K562 (cell line): ENCODE results near the gene FBXO27. TPM values are rescaled to one million over a fixed set of nuclear protein-coding genes. Genes with fewer than 3 reads are reported as not detected.
A peak's percentile ranks its signal among the peaks of the same experiment; 100 is the strongest.

ENCODE experiments used
- ARID1B ChIP-seq: fragments of 450-650 bp; IDR thresholded peaks from 2 replicates; pipeline ENCODE4 v1.6.1; 2016; ENCODE audit warnings: antibody characterized with exemption, mild to moderate bottlenecking, inconsistent platforms
- ATF1 ChIP-seq, 2 experiments: fragments of 450-650 bp in 1 of 2; IDR thresholded peaks; 2 replicates each; pipeline ENCODE4 v1.6.1; 2016; ENCODE audit warnings: missing compliant biosample characterization in 1 of 2, missing genetic modification characterization in 1 of 2
- CEBPZ ChIP-seq: fragments of 150-350 bp; IDR thresholded peaks from 2 replicates; pipeline ENCODE4 v1.6.1; 2014; ENCODE audit warnings: low read depth, mild to moderate bottlenecking, low read length, borderline replicate concordance
- CREM ChIP-seq: IDR thresholded peaks from 2 replicates; pipeline ENCODE4 v1.6.1; 2014; ENCODE audit warnings: antibody characterized with exemption, low read depth
- DPF2 ChIP-seq: fragments of 450-650 bp; IDR thresholded peaks from 2 replicates; pipeline ENCODE4 v1.6.1; 2016
- KLF16 ChIP-seq: IDR thresholded peaks from 2 replicates; pipeline ENCODE4 v1.6.1; 2016; ENCODE audit warnings: antibody characterized with exemption
- MIER1 ChIP-seq: fragments of 450-650 bp; IDR thresholded peaks from 2 replicates; pipeline ENCODE4 v1.6.1; 2016; ENCODE audit warnings: antibody characterized with exemption, mild to moderate bottlenecking, low read depth
- PHB ChIP-seq: fragments of 250-450 bp; sonication (Bioruptor Pico); IDR thresholded peaks from 2 replicates; pipeline ENCODE4 v1.5.0; 2021
- POLR2H ChIP-seq: IDR thresholded peaks from 2 replicates; pipeline ENCODE4 v1.6.1; 2016; ENCODE audit warnings: missing genetic modification characterization, low read depth, mild to moderate bottlenecking, control low read depth, missing compliant biosample characterization, moderate library complexity
- PRMT5 ChIP-seq: sonication (generic); formaldehyde crosslinking; IDR thresholded peaks from 2 replicates; pipeline ENCODE4 v1.5.0; 2020; ENCODE audit warnings: missing genetic modification reagents
- RBM39 ChIP-seq: fragments of 200-400 bp; formaldehyde crosslinking; optimal IDR thresholded peaks from 2 replicates; pipeline ENCODE3; 2018; ENCODE audit warnings: low read depth, low read length
- RCOR1 ChIP-seq, 2 experiments: IDR thresholded peaks; 2 replicates each; pipeline ENCODE4 v1.6.1; 2012; ENCODE audit warnings: low read depth in 2 of 2, low read length in 2 of 2, borderline replicate concordance in 1 of 2, improper control_type of control experiment in 1 of 2
- RNF2 ChIP-seq: sonication (generic); IDR thresholded peaks from 2 replicates; pipeline ENCODE4 v1.6.1; 2016
- SOX6 ChIP-seq: fragments of 450-650 bp; IDR thresholded peaks from 2 replicates; pipeline ENCODE4 v1.6.1; 2014; ENCODE audit warnings: mild to moderate bottlenecking
- TEAD4 ChIP-seq, 2 experiments: sonication (generic) in 1 of 2; formaldehyde crosslinking in 1 of 2; IDR thresholded peaks; 2 replicates each; pipeline versions ENCODE4 v1.6.1 to v1.8.0; 2012 to 2022; ENCODE audit warnings: borderline replicate concordance in 1 of 2, inconsistent platforms in 1 of 2, low read length in 1 of 2, mild to moderate bottlenecking in 1 of 2, missing genetic modification reagents in 1 of 2
- YY1 ChIP-seq, 3 experiments: IDR thresholded peaks; 2 replicates each; pipeline ENCODE4 v1.6.1; 2011; ENCODE audit warnings: low read length in 2 of 3, mild to moderate bottlenecking in 2 of 3, moderate library complexity in 2 of 3, borderline replicate concordance in 1 of 3, control low read depth in 1 of 3, low read depth in 1 of 3; ENCODE audit not compliant: insufficient read depth in 3 of 3, insufficient replicate concordance in 2 of 3, control insufficient read depth in 1 of 3, insufficient read length in 1 of 3; ENCODE audit errors: extremely low read depth in 1 of 3
- ZNF347 ChIP-seq: fragments of 450-650 bp; formaldehyde crosslinking; IDR thresholded peaks from 2 replicates; pipeline ENCODE4 v1.4.0; 2020; ENCODE audit warnings: low read depth, mild to moderate bottlenecking, moderate library complexity
- ZNF384 ChIP-seq: IDR thresholded peaks from 2 replicates; pipeline ENCODE4 v1.6.1; 2012; ENCODE audit warnings: low read depth, low read length, improper control_type of control experiment
- ZNF766 ChIP-seq: fragments of 200-800 bp; sonication (Bioruptor generic); conservative IDR thresholded peaks from 2 replicates; pipeline ENCODE4 v1.6.1; 2016; ENCODE audit warnings: missing genetic modification characterization, missing compliant biosample characterization
- ZNF780A ChIP-seq: fragments of 250-450 bp; sonication (Bioruptor Pico); IDR thresholded peaks from 2 replicates; pipeline ENCODE4 v1.5.0; 2021; ENCODE audit warnings: mild to moderate bottlenecking
- polyA plus RNA-seq, 8 experiments: library from polyadenylated mRNA; depleted of rRNA in 4 of 8; stranded (reverse) in 5 of 8; unstranded in 3 of 8; fragments of >200 nt; fragmentation: Nextera tagmentation in 2 of 8; fragmentation: Illumina TruSeq in 1 of 8; extraction: Ambion mirVana in 2 of 8; extraction: Trizol in 1 of 8; gene quantifications; 2 replicates each; pipeline versions ENCODE4 v1.2.1 to v1.2.3, GENCODE V29; 2011 to 2014; ENCODE audit warnings: inconsistent platforms in 1 of 8, missing spikeins in 1 of 8
- total RNA-seq, 7 experiments: library from RNA; depleted of rRNA in 6 of 7; stranded (reverse); fragments of >200 nt in 6 of 7; fragmentation: Illumina TruSeq in 2 of 7; extraction: Trizol in 2 of 7; gene quantifications; 2 replicates each; pipeline versions ENCODE4 v1.2.1 to v1.2.3, GENCODE V29; 2011 to 2021; ENCODE audit warnings: low replicate concordance in 1 of 7
- TF ChIP-seq, protein P1 (sequence below), 2 experiments: fragments of 450-650 bp; IDR thresholded peaks; 2 replicates each; pipeline ENCODE4 v1.6.1; 2016
- TF ChIP-seq, protein P2 (sequence below): fragments of 450-650 bp; IDR thresholded peaks from 2 replicates; pipeline ENCODE4 v1.6.1; 2018; ENCODE audit not compliant: partially characterized antibody

FBXO27 gene
- total and polyA plus RNA-seq, 9 of the 15 experiments (the other 6 are each of a cell fraction or from before 2014, with no cell fraction given): 1.8 to 11.0 (median 6.3) TPM

DNA sequence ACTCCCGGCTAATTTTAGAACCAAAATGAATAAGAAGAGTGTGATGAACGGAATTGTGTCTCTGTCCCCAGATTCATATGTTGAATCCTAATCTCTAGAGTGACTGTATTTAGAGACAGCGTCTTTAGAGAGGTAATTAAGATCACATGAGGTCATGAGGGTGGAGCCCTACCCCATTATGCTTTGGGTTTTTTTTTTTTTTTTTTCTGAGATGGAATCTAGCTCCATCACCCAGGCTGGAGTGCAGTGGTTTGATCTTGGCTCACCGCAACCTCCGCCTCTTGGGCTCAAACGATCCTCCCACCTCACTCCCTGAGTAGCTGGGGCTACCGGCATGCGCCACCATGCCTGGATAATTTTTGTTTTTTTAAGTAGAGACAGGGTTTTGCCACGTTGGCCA, 27.9 kb downstream of the FBXO27 start (continued):
- TF ChIP-seq MIER1 (no peak), SOX6 (peak; percentile 31; the same call in 1 of the 2 replicates), ATF1 (CRISPR knock-in tag; IDR thresholded peaks at IDR 0.05) (no peak), ATF1 (tag; IDR thresholded peaks at IDR 0.05) (no peak), PRMT5 (CRISPR knock-in tag) (no peak), RNF2 (peak; percentile 25; the same call in 1 of the 2 replicates), CEBPZ (no peak), PHB (no peak), KLF16 (peak; percentile 41; the same call in 1 of the 2 replicates), ZNF780A (no peak), CREM (no peak), TEAD4 (IDR thresholded peaks at IDR 0.05; ENCODE audit: low read length) (no peak), TEAD4 (CRISPR knock-in tag; IDR thresholded peaks at IDR 0.05; ENCODE audit: borderline replicate concordance) (no peak), YY1 (IDR thresholded peaks at IDR 0.05; ENCODE audit: borderline replicate concordance in 1 of 3, control insufficient read depth in 1 of 3, extremely low read depth in 1 of 3, insufficient read depth in 3 of 3, insufficient read length in 1 of 3, insufficient replicate concordance in 2 of 3, low read depth in 1 of 3, low read length in 2 of 3) (no peak), RCOR1 (IDR thresholded peaks at IDR 0.05; ENCODE audit: borderline replicate concordance in 1 of 2, low read depth in 2 of 2, low read length in 2 of 2) (peak in 1 of 2 experiments; percentile 82; a peak in 2 of 4 replicates), ARID1B (no peak), ZNF347 (CRISPR knock-in tag) (no peak), DPF2 (no peak), POLR2H (tag) (no peak), ZNF384 (peak; percentile 93), ZNF766 (CRISPR knock-in tag) (no peak), RBM39 (no peak)
- TF ChIP-seq, protein P1, sequence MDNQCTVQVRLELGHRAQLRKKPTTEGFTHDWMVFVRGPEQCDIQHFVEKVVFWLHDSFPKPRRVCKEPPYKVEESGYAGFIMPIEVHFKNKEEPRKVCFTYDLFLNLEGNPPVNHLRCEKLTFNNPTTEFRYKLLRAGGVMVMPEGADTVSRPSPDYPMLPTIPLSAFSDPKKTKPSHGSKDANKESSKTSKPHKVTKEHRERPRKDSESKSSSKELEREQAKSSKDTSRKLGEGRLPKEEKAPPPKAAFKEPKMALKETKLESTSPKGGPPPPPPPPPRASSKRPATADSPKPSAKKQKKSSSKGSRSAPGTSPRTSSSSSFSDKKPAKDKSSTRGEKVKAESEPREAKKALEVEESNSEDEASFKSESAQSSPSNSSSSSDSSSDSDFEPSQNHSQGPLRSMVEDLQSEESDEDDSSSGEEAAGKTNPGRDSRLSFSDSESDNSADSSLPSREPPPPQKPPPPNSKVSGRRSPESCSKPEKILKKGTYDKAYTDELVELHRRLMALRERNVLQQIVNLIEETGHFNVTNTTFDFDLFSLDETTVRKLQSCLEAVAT (IDR thresholded peaks at IDR 0.05): no peak
- TF ChIP-seq, protein P2, sequence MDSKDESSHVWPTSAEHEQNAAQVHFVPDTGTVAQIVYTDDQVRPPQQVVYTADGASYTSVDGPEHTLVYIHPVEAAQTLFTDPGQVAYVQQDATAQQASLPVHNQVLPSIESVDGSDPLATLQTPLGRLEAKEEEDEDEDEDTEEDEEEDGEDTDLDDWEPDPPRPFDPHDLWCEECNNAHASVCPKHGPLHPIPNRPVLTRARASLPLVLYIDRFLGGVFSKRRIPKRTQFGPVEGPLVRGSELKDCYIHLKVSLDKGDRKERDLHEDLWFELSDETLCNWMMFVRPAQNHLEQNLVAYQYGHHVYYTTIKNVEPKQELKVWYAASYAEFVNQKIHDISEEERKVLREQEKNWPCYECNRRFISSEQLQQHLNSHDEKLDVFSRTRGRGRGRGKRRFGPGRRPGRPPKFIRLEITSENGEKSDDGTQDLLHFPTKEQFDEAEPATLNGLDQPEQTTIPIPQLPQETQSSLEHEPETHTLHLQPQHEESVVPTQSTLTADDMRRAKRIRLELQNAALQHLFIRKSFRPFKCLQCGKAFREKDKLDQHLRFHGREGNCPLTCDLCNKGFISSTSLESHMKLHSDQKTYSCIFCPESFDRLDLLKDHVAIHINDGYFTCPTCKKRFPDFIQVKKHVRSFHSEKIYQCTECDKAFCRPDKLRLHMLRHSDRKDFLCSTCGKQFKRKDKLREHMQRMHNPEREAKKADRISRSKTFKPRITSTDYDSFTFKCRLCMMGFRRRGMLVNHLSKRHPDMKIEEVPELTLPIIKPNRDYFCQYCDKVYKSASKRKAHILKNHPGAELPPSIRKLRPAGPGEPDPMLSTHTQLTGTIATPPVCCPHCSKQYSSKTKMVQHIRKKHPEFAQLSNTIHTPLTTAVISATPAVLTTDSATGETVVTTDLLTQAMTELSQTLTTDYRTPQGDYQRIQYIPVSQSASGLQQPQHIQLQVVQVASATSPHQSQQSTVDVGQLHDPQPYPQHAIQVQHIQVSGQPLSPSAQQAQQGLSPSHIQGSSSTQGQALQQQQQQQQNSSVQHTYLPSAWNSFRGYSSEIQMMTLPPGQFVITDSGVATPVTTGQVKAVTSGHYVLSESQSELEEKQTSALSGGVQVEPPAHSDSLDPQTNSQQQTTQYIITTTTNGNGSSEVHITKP: peak; percentile 49
